Uterus (tissue), 2 donors: Measurements from ENCODE around the gene LHFPL4.

Source experiments
- CTCF ChIP-seq, 4 experiments: fragments of 200-600 bp in 2 of 4; fragments of 450-650 bp in 2 of 4; sonication (generic) in 2 of 4; IDR thresholded peaks; one replicate each; pipeline ENCODE4 v1.5.1; 2016 to 2019; ENCODE audit warnings: antibody characterized with exemption in 4 of 4, mild to moderate bottlenecking in 2 of 4, moderate library complexity in 1 of 4
- POLR2A ChIP-seq, 2 donors: fragments of 450-650 bp; IDR thresholded peaks; one replicate each; pipeline ENCODE4 v1.6.1; 2016; ENCODE audit warnings: antibody characterized with exemption in 2 of 2, mild to moderate bottlenecking in 1 of 2, moderate library complexity in 1 of 2

GRCh38 chr3:9563851-9564250 lies 10.2 kb upstream of the LHFPL4 start:
- TF ChIP-seq CTCF (IDR thresholded peaks at IDR 0.05), result no peak
- no peak for TF ChIP-seq POLR2A (IDR thresholded peaks at IDR 0.05)
